Coronary artery (tissue), 2 donors: ENCODE measurements around the gene ABHD1.

Experiments
- DNase-seq: peaks from one replicate; pipeline ENCODE4 v3.0.0-alpha.2; 2017; ENCODE audit warnings: low spot score
- H3K27ac ChIP-seq, 2 donors: fragments of 200-600 bp; sonication (generic); one replicate each; pipeline ENCODE4 v1.5.1; 2016 to 2019
- H3K4me3 ChIP-seq: fragments of 200-600 bp; sonication (generic); 2 replicates; pipeline ENCODE4 v1.5.1; 2016; ENCODE audit warnings: mild to moderate bottlenecking, moderate library complexity
- TF ChIP-seq, protein P1 (sequence below): fragments of 200-600 bp; sonication (generic); IDR thresholded peaks from one replicate; pipeline ENCODE4 v1.5.1; 2019; ENCODE audit warnings: antibody characterized with exemption

Gene ABHD1

GRCh38 chr2:27127883-27128667, 4.5 kb downstream of the ABHD1 start:
- Histone ChIP-seq H3K4me3 (no peak overlapping the region), H3K27ac (no peak overlapping the region)
- TF ChIP-seq, protein P1, sequence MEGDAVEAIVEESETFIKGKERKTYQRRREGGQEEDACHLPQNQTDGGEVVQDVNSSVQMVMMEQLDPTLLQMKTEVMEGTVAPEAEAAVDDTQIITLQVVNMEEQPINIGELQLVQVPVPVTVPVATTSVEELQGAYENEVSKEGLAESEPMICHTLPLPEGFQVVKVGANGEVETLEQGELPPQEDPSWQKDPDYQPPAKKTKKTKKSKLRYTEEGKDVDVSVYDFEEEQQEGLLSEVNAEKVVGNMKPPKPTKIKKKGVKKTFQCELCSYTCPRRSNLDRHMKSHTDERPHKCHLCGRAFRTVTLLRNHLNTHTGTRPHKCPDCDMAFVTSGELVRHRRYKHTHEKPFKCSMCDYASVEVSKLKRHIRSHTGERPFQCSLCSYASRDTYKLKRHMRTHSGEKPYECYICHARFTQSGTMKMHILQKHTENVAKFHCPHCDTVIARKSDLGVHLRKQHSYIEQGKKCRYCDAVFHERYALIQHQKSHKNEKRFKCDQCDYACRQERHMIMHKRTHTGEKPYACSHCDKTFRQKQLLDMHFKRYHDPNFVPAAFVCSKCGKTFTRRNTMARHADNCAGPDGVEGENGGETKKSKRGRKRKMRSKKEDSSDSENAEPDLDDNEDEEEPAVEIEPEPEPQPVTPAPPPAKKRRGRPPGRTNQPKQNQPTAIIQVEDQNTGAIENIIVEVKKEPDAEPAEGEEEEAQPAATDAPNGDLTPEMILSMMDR, result no peak
- DNase-seq, result no peak

DNA sequence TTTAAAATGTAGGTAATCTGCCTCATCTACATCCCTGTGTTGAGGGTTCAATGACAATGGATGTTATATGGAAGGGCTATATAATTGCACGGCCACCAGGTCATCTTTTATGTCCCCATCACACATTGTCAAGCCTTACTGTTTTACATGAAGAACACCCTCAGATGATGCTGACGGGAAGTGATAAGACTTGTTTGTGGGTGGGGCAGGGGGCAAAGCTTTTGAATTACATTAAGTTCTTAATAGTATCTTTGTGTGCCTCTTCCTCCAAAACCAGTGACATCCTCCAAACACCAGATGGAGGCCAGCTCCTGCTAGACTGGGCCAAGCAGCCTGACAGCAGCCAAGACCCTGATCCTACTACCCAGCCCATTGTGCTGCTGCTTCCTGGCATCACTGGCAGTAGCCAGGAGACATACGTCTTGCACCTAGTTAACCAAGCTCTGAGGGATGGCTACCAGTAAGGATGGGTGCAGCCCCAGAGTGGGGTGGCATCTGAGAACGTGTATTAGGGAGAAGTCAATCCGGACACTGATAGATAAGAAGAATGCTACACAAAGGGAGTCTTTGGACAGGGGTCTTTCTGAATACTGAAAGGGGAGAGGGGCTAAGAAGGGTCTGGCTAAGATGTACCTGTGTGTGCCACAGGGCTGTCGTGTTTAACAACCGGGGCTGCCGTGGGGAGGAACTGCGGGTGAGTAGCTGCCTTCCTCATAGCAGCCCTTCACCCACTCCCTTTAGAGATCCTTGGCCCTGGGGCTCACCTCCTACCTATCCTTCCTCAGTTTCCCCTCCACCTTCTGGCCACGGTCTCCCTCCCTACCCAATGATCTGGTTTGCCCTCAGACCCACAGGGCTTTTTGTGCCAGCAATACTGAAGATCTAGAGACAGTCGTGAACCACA, 5.3 kb downstream of the ABHD1 start:
- Histone ChIP-seq H3K27ac (no peak overlapping the region), H3K4me3 (no peak overlapping the region)
- TF ChIP-seq, protein P1, result no peak
- no peak for DNase-seq

GRCh38 chr2:27130396-27130795, 6.8 kb downstream of the ABHD1 start:
- Histone ChIP-seq H3K27ac (no peak overlapping the region), H3K4me3 (no peak overlapping the region)
- TF ChIP-seq, protein P1, result no peak
- DNase-seq, result no peak

- H3K27ac ChIP-seq, result no peak overlapping the region
- no peak overlapping the region for H3K4me3 ChIP-seq
- TF ChIP-seq, protein P1, result no peak
- DNase-seq, result no peak
Observed at GRCh38 chr2:27131429-27131828, 7.8 kb downstream of the ABHD1 start.

- TF ChIP-seq, protein P1, result no peak
- H3K4me3 ChIP-seq, result peak overlapping the region; percentile 94
- DNase-seq, result no peak
- peak overlapping the region in 1 of 2 donors; percentile 96 for H3K27ac ChIP-seq
Observed at GRCh38 chr2:27133195-27133875, 9.7 kb downstream of the ABHD1 start.

DNA sequence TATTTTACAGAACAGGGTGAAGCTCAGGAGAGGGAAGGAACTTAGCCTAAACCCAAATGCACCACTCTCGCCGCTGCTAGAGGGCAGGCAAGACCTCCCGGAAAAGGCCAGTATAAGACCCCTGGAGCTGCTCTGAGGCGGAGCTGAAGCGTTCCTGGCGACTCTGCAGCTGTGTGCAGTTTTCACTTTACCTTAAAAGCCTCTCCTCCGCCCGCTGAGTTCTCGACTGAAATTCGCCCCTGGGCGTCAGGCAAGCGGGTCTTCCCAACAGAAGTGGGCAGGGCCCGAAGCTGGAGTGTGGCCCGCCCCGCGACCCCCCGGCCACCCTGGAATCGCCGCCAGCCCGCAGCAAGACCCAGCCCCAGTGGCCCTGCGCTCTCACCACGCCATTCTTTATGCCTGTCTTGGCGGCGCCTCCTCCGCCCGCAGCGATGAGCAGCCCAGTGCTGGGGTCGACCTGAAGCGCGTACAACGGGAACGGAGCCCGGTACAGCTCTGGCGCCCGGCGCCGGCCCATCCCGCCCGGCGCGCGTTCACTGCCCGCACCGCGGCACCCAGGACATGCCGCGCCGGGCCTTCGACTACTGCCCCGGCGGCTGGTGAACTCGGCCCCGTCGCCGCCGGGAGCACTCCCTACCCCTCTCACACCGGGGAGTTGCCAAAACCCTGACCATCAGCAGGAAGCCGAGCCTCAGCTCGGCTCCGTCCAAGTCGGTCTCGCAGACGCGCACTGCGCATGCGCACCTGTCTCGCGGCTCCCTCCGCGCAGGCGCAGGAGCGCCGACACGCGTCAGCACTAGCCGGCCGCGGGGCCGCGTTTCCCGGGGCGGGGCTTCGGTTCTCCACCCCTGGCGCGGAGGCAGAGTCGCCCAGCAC, 10.5 kb downstream of the ABHD1 start, which contains the start of gene PREB:
Gene PREB (minus strand): TSS at position 732 of the 876 bp plus-strand sequence. CDS start 215 bp downstream, at position 517.
- Histone ChIP-seq H3K4me3 (peak within 1 kb of the TSS; percentile 94), H3K27ac (peak within 1 kb of the TSS; percentile 66 to 96)
- TF ChIP-seq, protein P1, result no peak
- peak; percentile 96 for DNase-seq
